Ureter (tissue), 1 donor: ENCODE results near the gene SYNDIG1. TPM values are rescaled to one million over a fixed set of nuclear protein-coding genes. Genes with fewer than 3 reads are reported as not detected.

Experiments
- DNase-seq: peaks from one replicate; pipeline ENCODE4 v3.0.0-alpha.2; 2020; ENCODE audit warnings: low spot score
- total RNA-seq: library from RNA; stranded (reverse); gene quantifications from one replicate; pipeline ENCODE4 v1.2.4, GENCODE V29; 2023
- donor health status: DM: yes; HTN: yes; CAD: no.

Gene SYNDIG1
- total RNA-seq, 1 donor from 2014 or later, result 4.6 TPM

GRCh38 chr20:24448170-24448569 is 21.3 kb upstream of the SYNDIG1 start:
- no peak for DNase-seq

- no peak for DNase-seq
Measured at GRCh38 chr20:24449026-24449720, 20.3 kb upstream of the SYNDIG1 start.

- DNase-seq, result no peak
Measured at GRCh38 chr20:24450177-24450576, 19.3 kb upstream of the SYNDIG1 start.

- DNase-seq, result no peak
Measured at GRCh38 chr20:24450624-24451376, 18.6 kb upstream of the SYNDIG1 start.

GRCh38 chr20:24451428-24451827 is 18.0 kb upstream of the SYNDIG1 start:
- DNase-seq, result no peak

GRCh38 chr20:24452016-24452415 is 17.4 kb upstream of the SYNDIG1 start:
- no peak for DNase-seq

GRCh38 chr20:24452498-24453127 is 16.8 kb upstream of the SYNDIG1 start:
- DNase-seq, result no peak

- no peak for DNase-seq
Measured at GRCh38 chr20:24453869-24454268, 15.6 kb upstream of the SYNDIG1 start.

GRCh38 chr20:24455081-24455480 is 14.3 kb upstream of the SYNDIG1 start:
- DNase-seq, result no peak

GRCh38 chr20:24456398-24456781 is 13.0 kb upstream of the SYNDIG1 start:
- DNase-seq, result no peak

- DNase-seq, result no peak
Measured at GRCh38 chr20:24458436-24458835, 11.0 kb upstream of the SYNDIG1 start.

GRCh38 chr20:24459733-24460132 is 9.7 kb upstream of the SYNDIG1 start:
- no peak for DNase-seq

GRCh38 chr20:24460712-24461111 is 8.7 kb upstream of the SYNDIG1 start:
- no peak for DNase-seq

- no peak for DNase-seq
Measured at GRCh38 chr20:24461848-24462247, 7.6 kb upstream of the SYNDIG1 start.

GRCh38 chr20:24462460-24463010 is 6.9 kb upstream of the SYNDIG1 start:
- no peak for DNase-seq

GRCh38 chr20:24465159-24465558 is 4.3 kb upstream of the SYNDIG1 start:
- DNase-seq, result no peak

- DNase-seq, result no peak
Measured at GRCh38 chr20:24465730-24466129, 3.7 kb upstream of the SYNDIG1 start.

- DNase-seq, result no peak
Measured at GRCh38 chr20:24468401-24469115, 871 bp upstream of the SYNDIG1 start.

- no peak for DNase-seq
Measured at GRCh38 chr20:24469894-24470745, 691 bp downstream of the SYNDIG1 start.

- no peak for DNase-seq
Measured at GRCh38 chr20:24470746-24471582, 1.5 kb downstream of the SYNDIG1 start.
